Activated CD4-positive, alpha-beta T cell treated with anti-CD3 and anti-CD28 coated beads, Interleukin-2, amount 50 U/mL, for 4 hours (primary cell): ENCODE measurements around the gene CKMT1B.
"Not testable (repeated sequence)": the region's sequence is repeated elsewhere in the genome, so short reads cannot be mapped to it uniquely, and the experiment has no call there.

Experiments
- DNase-seq, 2 experiments: peaks; one replicate each; pipeline ENCODE4 v3.0.0-alpha.2; 2020

CKMT1B gene

DNA sequence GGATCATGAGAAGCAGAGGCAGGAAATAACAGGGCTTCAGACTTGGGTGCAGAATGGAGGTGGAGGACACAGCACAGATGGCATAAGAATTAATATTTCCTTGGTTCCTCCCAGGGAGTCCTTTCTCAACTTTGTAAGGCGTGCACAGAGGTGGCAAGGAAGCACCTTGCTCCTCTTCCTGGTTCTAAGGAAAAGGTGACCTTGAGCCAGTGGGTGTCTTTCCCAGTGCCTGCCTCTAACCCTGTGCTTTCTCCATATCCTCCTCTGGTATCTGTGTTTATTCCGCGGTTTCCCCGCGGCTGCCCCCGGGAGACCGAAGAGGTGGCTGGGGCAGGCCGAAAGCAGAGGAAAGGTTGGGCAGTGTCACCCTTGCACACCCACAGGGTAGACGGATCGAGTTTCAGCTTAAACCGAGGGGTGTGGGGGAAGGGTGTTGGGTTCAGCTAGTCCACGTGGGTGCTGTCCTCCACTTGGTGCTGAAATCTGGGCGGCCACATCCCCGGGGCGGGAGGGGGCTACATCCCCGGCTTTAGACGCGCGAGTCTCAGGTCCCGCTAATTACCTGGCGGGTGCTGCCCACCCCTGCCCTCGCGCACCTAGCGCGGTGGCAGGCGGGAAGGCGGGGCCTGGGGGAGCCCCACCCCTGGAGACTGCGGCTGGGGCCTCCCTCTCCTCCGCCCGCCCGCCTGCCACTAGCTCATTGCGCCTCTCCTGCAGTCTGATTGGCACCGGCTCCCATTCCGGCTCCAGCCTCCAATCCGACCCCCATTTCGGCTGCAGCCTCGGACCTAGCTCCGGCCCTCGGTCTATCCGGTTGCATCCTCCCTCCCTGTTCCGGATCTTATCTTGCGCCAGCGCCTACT lies at the start of gene CKMT1B:
TSS of gene CKMT1B (plus strand) at position 700 of the 863 bp plus-strand sequence. CDS start 192 bp downstream, outside the sequence.
- not testable (repeated sequence) for DNase-seq

DNA sequence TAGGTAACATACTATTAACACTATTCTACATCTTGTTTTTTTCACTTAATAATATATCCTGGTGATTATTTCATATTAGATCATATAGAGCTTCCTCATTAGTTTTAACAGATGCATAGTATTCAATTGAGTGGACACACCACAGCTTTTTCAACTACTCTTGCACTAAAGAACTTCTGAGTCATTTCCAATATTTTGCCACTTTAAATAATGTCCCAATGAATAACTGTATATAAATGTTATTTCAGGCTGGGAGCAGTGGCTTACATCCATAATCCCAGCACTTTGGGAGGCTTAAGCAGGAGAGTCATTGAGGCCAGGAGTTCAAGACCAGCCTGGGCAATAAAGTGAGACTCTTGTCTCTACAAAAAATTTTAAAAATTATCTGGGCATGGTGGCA lies 49.6 kb upstream of the CKMT1B start:
- no peak for DNase-seq

- no peak for DNase-seq
Observed at GRCh38 chr15:43545426-43545825, 48.4 kb upstream of the CKMT1B start.

- DNase-seq, result no peak
Observed at GRCh38 chr15:43547539-43547938, 46.3 kb upstream of the CKMT1B start.

DNA sequence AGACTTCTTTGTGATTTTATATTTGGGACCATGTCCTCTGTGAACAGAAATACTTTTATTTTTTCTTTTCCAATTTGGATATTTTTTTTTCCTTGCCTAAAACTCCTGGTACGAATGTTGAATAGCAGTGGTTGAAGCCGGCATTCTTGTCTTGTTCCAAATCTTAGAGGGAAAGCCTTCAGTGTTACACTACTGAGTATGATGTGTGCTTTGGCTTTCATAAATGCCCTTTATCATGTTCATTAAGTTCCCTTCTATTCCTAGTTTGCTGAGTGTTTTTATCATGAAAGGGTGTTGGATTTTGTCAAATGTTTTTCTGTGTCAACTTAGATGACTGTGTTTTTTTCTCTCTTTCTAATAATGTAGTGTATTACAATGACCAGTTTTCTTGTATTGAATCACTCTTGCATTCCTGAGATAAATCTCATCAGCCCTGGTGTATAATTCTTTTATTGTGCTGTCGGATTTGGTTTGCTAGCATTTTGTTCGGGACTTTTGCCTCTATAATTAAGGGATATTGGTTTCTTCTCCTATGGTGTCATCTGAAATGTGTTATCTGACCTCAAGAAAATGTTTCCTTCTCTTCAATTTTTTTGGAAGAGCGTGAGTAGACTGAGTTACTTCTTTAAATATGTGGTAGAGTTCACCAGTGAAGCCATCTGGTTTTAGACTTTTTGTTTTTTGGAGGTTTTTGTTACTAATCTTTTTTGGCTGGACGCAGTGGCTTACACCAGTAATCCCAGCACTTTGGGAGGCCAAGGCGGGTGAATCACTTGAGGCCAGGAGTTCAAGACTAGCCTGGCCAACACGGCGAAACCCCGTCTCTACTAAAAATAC lies 43.1 kb upstream of the CKMT1B start:
- DNase-seq, result no peak

DNA sequence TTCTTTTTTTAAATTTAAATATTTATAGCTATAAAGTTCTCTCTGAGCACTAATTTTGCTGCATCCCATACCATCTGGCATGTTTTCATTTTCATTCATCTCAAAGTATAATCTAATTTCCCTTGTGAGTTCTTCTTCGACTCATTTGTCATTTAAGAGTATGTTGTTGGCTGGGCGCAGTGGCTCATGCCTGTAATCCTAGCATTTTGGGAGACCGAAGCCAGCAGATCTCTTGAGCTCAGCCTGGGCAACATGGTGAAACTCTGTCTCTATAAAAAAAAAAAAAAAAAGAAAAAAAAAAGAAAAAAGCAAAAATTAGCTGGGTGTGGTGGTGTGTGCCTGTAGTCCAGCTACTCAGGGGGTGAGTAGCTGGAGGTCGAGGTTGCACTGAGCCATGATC lies 41.6 kb upstream of the CKMT1B start:
- no peak for DNase-seq

GRCh38 chr15:43552986-43553385 lies 40.8 kb upstream of the CKMT1B start:
- no peak for DNase-seq

- not testable (repeated sequence) for DNase-seq
Observed at GRCh38 chr15:43562753-43563152, 31.1 kb upstream of the CKMT1B start.

- not testable (repeated sequence) for DNase-seq
Observed at GRCh38 chr15:43563793-43564192, 30.0 kb upstream of the CKMT1B start.

DNA sequence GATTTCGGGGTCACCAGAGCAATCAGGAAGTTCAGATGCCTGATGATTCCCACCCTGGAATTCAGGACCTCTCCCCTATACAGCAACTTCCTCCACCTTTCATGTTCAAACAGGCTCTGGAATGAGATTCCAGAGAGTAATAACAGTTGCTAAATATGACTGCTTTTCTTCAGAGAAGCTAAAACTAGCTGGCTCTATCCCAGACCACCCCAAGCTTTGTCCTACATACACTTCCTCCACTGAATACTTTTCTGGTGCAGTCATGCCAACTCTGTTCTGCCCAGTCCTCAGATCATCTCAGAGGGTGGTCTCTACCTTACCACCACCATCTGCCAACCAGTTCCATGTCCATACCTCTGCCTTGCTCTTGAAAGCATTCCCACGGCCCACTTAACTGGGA lies 27.2 kb upstream of the CKMT1B start:
- not testable (repeated sequence) for DNase-seq

DNA sequence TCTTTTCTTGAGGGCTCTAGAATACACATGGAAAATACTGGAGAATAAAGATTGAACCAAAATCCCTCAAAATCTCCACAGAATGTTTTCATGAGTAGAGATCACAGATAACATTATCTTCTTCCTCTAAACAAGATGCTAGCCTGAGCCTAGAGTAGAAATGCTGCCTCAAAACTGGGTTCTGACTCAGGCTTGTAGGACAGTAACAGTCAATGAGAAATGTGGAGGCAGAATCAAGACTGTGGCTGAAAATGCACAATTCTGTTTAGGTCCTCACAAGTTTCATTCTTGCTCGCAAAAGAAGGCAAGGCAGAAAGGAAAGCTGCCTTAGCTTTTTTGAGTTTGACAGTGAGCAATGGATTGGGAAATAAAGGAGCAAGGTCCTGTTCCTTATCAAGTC lies 19.2 kb upstream of the CKMT1B start:
- DNase-seq, result not testable (repeated sequence)

DNA sequence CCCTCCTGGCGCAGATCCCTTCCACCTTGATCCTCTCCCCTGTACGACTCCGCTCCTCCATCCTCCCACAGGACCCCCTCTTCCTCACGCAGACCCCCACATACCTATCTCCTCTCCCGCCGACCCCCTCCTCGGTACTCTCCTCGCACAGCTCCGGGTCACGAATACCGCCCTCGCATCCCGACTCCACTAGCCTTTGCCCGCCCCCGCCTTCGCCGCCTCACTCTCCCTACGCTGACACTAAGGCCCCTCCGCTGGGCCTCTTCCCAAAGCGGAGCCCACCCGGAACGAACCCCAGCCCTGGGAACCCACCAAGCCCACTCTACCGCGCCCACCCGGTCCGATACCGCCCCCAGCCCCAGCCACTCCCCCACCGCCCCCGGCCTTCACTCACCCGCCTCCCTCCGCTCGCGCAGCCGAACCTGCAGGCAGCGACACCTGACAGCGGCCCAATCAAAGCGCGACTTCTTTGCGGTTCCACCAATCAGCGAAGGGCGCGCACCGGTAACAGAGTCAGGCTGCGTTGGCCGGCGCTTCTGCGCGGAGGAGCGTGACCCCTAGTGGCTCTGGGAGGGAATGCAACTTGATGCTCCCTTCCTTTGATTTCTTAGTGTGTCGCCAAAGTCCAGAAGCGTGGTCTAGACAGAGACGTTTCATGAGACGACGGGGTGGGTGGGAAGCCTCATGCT lies 3.9 kb upstream of the CKMT1B start, which contains the start of gene PPIP5K1:
TSS of gene PPIP5K1 (minus strand) at position 431 of the 689 bp plus-strand sequence. CDS start 5,704 bp downstream, outside the sequence.
- not testable (repeated sequence) for DNase-seq

DNA sequence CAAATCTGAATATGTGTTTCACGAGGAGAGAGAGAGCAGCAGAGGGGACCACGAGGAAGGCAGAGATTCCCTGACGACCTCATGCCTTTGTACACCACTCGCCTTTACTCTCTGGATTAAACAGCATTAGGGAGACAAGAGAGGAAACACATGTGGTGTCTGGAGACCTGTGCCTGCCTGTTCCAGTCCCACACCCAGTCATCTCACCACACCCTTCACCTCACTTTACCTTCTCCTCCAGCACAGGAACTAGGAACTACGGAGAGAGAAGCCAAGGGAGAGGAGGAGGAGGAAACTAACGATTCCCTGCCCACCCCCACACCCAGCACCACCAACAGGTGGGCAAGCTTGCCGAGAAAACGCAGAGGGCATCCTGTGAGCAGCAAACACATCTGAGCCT lies 986 bp upstream of the CKMT1B start:
- not testable (repeated sequence) for DNase-seq

DNA sequence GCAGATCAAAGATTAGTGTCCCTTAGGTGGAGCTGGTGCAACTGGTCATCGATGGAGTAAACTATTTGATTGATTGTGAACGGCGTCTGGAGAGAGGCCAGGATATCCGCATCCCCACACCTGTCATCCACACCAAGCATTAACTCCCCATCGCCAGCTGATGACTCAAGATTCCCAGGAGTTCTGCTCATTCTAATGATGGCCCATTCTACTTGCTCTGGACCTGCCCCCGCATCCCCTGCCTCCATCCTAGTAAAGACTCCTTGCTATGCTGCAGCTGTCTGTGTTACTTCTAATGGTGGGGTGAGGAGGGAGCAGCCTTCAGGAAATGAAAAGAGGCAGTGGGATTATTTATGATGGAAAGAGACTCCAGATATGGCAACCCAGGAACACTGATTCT lies 5.3 kb downstream of the CKMT1B start:
- DNase-seq, result not testable (repeated sequence)

- not testable (repeated sequence) for DNase-seq
Observed at GRCh38 chr15:43600200-43600599, 6.4 kb downstream of the CKMT1B start.

- DNase-seq, result not testable (repeated sequence)
Observed at GRCh38 chr15:43602233-43602632, 8.4 kb downstream of the CKMT1B start.

GRCh38 chr15:43617750-43618149 lies 23.9 kb downstream of the CKMT1B start:
- DNase-seq, result not testable (repeated sequence)

DNA sequence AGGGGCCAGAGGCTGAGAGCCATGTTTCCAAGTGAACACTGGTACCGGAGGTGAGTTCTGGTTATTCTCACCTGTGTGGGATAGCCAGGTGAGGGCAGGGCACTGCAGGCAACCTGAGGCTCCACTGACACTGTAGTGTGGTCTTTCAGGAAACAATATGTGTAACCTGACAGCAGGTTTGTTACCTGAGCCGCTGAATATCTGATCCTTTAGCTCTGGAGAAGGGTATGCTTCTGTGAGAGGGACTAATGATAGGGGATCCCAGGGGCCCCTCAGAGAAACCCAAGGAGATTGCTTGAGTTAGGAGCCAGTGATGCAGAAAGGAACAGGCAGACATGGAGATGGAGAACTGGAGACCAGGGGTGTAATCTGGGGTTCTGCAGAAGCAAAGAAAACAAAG lies 24.9 kb downstream of the CKMT1B start, which contains the start of gene STRC:
TSS of gene STRC (minus strand) at position 101 of the 400 bp plus-strand sequence. CDS start at position 23, 78 bp downstream.
- not testable (repeated sequence) for DNase-seq

- DNase-seq, result not testable (repeated sequence)
Observed at GRCh38 chr15:43622068-43622799, 28.4 kb downstream of the CKMT1B start.

DNA sequence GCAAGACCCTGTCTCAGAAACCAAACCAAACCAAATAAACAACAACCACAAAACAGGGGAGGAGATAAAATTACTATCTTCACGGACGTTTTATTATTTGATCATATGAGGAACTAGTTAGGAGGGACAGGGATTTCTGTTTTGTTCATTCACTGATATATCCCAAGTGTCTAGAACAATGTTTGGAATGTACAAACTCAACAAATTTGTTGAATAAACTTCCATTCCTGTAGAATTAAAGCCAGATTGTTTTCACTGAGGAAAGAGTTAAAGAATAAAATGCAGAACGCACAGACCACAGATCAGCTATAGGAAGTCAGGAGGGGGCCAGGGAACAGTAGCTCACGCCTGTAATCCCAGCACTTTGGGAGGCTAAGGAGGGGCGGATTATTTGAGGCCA lies 31.3 kb downstream of the CKMT1B start:
- DNase-seq, result no peak

DNA sequence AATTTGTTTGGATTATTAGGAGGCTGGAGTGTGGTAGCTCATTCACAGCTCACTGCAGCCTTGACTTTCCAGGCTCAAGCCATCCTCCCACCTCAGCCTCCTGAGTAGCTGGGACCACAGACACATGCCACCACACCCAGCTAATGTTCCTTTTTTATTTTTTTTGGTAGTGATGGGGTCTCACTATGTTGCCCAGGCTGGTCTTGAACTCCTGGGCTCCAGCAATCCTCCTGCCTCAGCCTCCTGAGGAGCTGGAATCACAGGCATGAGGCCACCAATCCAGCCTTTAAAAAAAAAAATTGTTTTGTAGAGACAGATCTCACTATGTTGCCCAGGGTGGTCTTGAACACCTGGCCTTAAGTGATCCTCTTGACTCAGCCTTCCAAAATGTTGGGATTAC lies 33.1 kb downstream of the CKMT1B start:
- not testable (repeated sequence) for DNase-seq
